ENCODE measurements around the gene ETV1.

DNA sequence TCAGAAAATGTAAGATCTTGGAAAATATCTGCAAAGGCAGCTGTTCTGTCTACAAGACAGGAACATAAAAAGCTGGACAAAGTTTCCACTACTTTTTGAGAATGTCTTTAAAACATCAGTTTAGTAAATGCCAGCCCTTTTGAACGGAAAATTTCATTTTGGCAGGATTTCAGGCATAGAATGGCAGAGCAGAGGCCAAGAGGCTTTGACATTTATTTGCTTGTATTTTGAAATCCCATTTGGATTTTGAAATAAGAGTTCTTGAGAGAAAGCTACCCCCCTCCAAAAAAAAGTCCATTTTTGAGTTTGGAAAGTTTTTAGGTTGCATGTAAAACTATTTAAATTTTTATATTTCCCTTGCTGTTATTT is 3.1 kb upstream of the ETV1 start:
- TF ChIP-seq, protein P1, sequence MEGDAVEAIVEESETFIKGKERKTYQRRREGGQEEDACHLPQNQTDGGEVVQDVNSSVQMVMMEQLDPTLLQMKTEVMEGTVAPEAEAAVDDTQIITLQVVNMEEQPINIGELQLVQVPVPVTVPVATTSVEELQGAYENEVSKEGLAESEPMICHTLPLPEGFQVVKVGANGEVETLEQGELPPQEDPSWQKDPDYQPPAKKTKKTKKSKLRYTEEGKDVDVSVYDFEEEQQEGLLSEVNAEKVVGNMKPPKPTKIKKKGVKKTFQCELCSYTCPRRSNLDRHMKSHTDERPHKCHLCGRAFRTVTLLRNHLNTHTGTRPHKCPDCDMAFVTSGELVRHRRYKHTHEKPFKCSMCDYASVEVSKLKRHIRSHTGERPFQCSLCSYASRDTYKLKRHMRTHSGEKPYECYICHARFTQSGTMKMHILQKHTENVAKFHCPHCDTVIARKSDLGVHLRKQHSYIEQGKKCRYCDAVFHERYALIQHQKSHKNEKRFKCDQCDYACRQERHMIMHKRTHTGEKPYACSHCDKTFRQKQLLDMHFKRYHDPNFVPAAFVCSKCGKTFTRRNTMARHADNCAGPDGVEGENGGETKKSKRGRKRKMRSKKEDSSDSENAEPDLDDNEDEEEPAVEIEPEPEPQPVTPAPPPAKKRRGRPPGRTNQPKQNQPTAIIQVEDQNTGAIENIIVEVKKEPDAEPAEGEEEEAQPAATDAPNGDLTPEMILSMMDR (IDR thresholded peaks at IDR 0.05): no peak
- TF ChIP-seq POLR2AphosphoS5 (IDR thresholded peaks at IDR 0.05): no peak
- no peak for TF ChIP-seq POLR2A (IDR thresholded peaks at IDR 0.05)
